ENCODE measurements around the gene HMGB4.

Gene HMGB4

DNA sequence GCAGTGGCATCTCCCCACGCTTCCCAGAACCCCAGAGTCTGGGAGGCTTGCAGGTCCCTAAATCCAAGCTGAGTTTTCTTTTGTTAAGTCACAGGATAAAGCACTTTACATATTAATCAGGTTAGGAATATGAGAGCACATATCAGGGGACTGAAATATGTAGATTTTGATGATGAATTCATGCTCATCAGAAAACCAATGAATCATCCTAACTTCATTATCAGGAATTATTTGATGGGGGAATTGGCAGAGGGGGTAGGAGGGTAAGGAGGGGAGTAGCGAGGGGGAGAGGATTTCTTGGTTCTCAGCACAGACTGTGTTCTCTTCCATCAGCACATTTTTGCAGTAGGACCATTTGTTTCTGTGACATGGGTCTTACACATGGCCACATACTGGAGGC is 32.1 kb downstream of the HMGB4 start:
- H3K79me2 ChIP-seq, result no peaks in the 10 kb centered on the region
- H3K4me2 ChIP-seq (ENCODE audit: low read length), result no peak overlapping the region
- H3K27ac ChIP-seq, result no peak overlapping the region
- no peak overlapping the region for H3K9ac ChIP-seq
- H3K4me1 ChIP-seq, result no peaks in the 10 kb centered on the region
- no peak overlapping the region for H3K4me3 ChIP-seq (ENCODE audit: low read depth, low read length)
- no peak for TF ChIP-seq CTCF (IDR thresholded peaks at IDR 0.05)
- no peak overlapping the region for H2AFZ ChIP-seq
- no peaks in the 10 kb centered on the region for H3K36me3 ChIP-seq (ENCODE audit: control insufficient read depth, insufficient read depth, low read length)
- no peaks in the 10 kb centered on the region for H3K9me3 ChIP-seq (ENCODE audit: control insufficient read depth, low read length)
- no peaks in the 10 kb centered on the region for H3K27me3 ChIP-seq (ENCODE audit: control insufficient read depth, insufficient read depth, low read length)

DNA sequence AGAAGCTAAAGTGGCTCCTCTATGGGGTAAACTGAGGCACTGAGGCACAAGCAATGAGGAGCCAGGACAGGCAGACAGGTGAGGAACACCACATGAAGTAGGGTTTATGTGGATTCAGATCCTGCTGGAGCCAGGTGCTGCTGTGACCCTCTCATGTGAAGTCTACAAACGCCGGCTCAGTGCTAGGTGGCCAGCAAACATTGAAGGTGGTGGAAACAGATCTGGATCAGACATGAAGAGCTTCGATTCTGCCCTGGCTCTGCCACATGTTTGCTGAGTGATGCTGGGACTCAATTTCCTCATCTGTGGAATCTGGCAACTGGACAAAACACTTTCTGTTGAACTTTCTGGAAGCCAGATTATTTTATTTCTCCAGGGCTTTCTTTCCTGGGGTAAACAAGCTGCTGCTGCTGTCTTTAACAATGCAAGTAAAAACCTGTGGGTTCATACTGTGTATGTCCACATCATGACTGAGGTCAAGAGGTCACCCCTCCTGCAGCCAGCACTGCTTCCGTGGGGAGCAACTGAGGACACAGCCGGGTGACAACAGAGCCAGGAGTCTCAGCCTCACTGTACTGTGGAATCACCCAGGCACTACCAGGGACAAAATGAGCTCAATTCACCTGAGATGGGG is 33.3 kb downstream of the HMGB4 start:
- Histone ChIP-seq H3K79me2 (no peaks in the 10 kb centered on the region), H3K27ac (no peak overlapping the region), H3K4me1 (no peaks in the 10 kb centered on the region), H3K4me2 (ENCODE audit: low read length) (no peak overlapping the region), H3K36me3 (ENCODE audit: control insufficient read depth, insufficient read depth, low read length) (no peaks in the 10 kb centered on the region), H3K9ac (no peak overlapping the region), H3K4me3 (ENCODE audit: low read depth, low read length) (no peak overlapping the region), H3K27me3 (ENCODE audit: control insufficient read depth, insufficient read depth, low read length) (no peaks in the 10 kb centered on the region), H2AFZ (no peak overlapping the region), H3K9me3 (ENCODE audit: control insufficient read depth, low read length) (no peaks in the 10 kb centered on the region)
- no peak for TF ChIP-seq CTCF (IDR thresholded peaks at IDR 0.05)

- no peaks in the 10 kb centered on the region for H3K36me3 ChIP-seq (ENCODE audit: control insufficient read depth, insufficient read depth, low read length)
- H3K27me3 ChIP-seq (ENCODE audit: control insufficient read depth, insufficient read depth, low read length), result no peaks in the 10 kb centered on the region
- no peak for TF ChIP-seq CTCF (IDR thresholded peaks at IDR 0.05)
- no peak overlapping the region for H3K9ac ChIP-seq
- H3K4me3 ChIP-seq (ENCODE audit: low read depth, low read length), result no peak overlapping the region
- H3K9me3 ChIP-seq (ENCODE audit: control insufficient read depth, low read length), result no peaks in the 10 kb centered on the region
- no peak overlapping the region for H2AFZ ChIP-seq
- H3K27ac ChIP-seq, result no peak overlapping the region
- H3K79me2 ChIP-seq, result no peaks in the 10 kb centered on the region
- no peaks in the 10 kb centered on the region for H3K4me1 ChIP-seq
- H3K4me2 ChIP-seq (ENCODE audit: low read length), result no peak overlapping the region
These were observed 34.5 kb downstream of the HMGB4 start for GRCh38 chr1:33898406-33898805.

DNA sequence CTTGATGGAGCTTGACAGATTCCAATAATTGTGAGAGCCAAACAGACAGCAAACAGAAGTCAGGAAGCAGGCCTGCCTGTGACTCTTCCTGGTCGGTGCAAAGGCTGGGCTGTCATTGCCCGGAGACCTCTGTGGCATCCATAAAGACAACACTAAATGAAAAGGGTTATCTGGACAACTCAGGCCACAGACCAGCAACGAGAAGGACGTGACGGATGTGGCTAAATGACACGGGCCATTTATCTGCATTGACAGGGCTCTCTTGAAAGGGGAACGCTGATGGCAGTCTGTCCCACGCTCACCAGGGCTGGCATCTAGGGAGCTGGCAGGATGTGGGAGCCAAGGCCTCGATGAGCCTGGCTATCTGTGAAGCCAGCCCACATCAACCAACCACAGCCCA is 35.0 kb downstream of the HMGB4 start:
- TF ChIP-seq CTCF (IDR thresholded peaks at IDR 0.05), result no peak
- Histone ChIP-seq H3K4me1 (no peaks in the 10 kb centered on the region), H3K27ac (no peak overlapping the region), H3K36me3 (ENCODE audit: control insufficient read depth, insufficient read depth, low read length) (no peaks in the 10 kb centered on the region), H3K4me2 (ENCODE audit: low read length) (no peak overlapping the region), H3K9ac (no peak overlapping the region), H3K27me3 (ENCODE audit: control insufficient read depth, insufficient read depth, low read length) (no peaks in the 10 kb centered on the region), H3K9me3 (ENCODE audit: control insufficient read depth, low read length) (no peaks in the 10 kb centered on the region), H3K4me3 (ENCODE audit: low read depth, low read length) (no peak overlapping the region), H3K79me2 (no peaks in the 10 kb centered on the region), H2AFZ (no peak overlapping the region)

DNA sequence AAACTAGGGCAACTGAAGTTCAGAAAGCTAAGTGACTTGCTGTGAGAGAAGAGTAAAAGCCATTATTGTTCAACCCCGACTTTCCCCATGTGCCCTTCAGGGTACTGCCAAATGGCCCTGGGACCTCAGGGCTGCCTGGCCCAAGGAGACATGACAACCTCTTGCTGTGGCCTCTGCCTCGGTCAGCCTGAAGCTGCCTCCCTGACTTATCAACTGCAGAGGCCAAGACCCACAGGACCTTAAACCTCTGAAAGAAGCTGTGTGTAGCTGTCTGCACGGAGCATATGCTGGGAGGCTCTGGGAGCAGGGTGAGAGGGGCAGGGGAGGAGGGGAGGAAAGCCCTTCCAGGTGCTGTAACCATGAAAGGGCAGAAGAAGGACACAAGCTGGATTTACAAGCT is 35.9 kb downstream of the HMGB4 start:
- no peak overlapping the region for H2AFZ ChIP-seq
- H3K27ac ChIP-seq, result no peak overlapping the region
- no peaks in the 10 kb centered on the region for H3K27me3 ChIP-seq (ENCODE audit: control insufficient read depth, insufficient read depth, low read length)
- no peak overlapping the region for H3K9ac ChIP-seq
- no peak overlapping the region for H3K4me2 ChIP-seq (ENCODE audit: low read length)
- no peak overlapping the region for H3K4me3 ChIP-seq (ENCODE audit: low read depth, low read length)
- no peak for TF ChIP-seq CTCF (IDR thresholded peaks at IDR 0.05)
- no peaks in the 10 kb centered on the region for H3K9me3 ChIP-seq (ENCODE audit: control insufficient read depth, low read length)
- no peaks in the 10 kb centered on the region for H3K4me1 ChIP-seq
- no peaks in the 10 kb centered on the region for H3K36me3 ChIP-seq (ENCODE audit: control insufficient read depth, insufficient read depth, low read length)
- no peaks in the 10 kb centered on the region for H3K79me2 ChIP-seq

Data from parathyroid adenoma (tissue), 2 donors.